IMR-90 (cell line): ENCODE measurements around the gene CNTLN. TPM values are rescaled to one million over a fixed set of nuclear protein-coding genes. Genes with fewer than 3 reads are reported as not detected.
"Not testable (repeated sequence)": the region's sequence is repeated elsewhere in the genome, so short reads cannot be mapped to it uniquely, and the experiment has no call there.

Source experiments
- ATAC-seq: fragments of 200-7000 bp; cut with Tn5 transposase; 2 replicates; pipeline ENCODE4 v1.9.1; 2020; ENCODE audit warnings: low read depth, mild to moderate bottlenecking, moderate library complexity
- BruUV-seq: library from RNA; stranded (reverse); fragments of 400-500 nt; replicated peaks from 2 replicates; lab custom pipeline; 2021; lab: Mats Ljungman, UMichigan
- CTCF ChIA-PET: fragments of 300-600 bp; formaldehyde crosslinking; extraction: SDS; loops from one replicate; lab custom pipeline; 2021; ENCODE audit warnings: antibody characterized with exemption; lab: Yijun Ruan, JAX
- POLR2A ChIA-PET: fragments of 300-600 bp; sonication (Branson Sonifier 250); formaldehyde crosslinking; loops from one replicate; lab custom pipeline; 2022; ENCODE audit warnings: antibody characterized with exemption; ENCODE audit not compliant: unreplicated experiment; lab: Charles Lee
- DNase-seq: peaks from one replicate; pipeline ENCODE4 v3.0.0; 2013
- H2AFZ ChIP-seq: replicated peaks from 2 replicates; pipeline ENCODE3; 2013; ENCODE audit warnings: low read length, mild to moderate bottlenecking; ENCODE audit not compliant: poor library complexity
- H2AK5ac ChIP-seq: 2 replicates; pipeline ENCODE4 v1.6.1; 2013; ENCODE audit warnings: low read depth, low read length, inconsistent platforms
- H2AK9ac ChIP-seq: replicated peaks from 2 replicates; pipeline ENCODE3; 2013; ENCODE audit warnings: mild to moderate bottlenecking, low read depth, low read length, moderate library complexity; ENCODE audit not compliant: poor library complexity
- H2BK120ac ChIP-seq: 2 replicates; pipeline ENCODE4 v1.6.1; 2013; ENCODE audit warnings: low read depth, low read length, inconsistent platforms
- H2BK15ac ChIP-seq: 3 replicates; pipeline ENCODE4 v1.6.1; 2013; ENCODE audit warnings: low read depth, low read length, inconsistent platforms
- H2BK20ac ChIP-seq: 2 replicates; pipeline ENCODE4 v1.6.1; 2013; ENCODE audit warnings: low read depth, mild to moderate bottlenecking, inconsistent platforms, low read length, moderate library complexity
- H2BK5ac ChIP-seq: 2 replicates; pipeline ENCODE4 v1.6.1; 2013; ENCODE audit warnings: mild to moderate bottlenecking, low read depth, low read length, inconsistent platforms; ENCODE audit not compliant: poor library complexity, severe bottlenecking
- H3K14ac ChIP-seq: replicated peaks from 2 replicates; pipeline ENCODE4 v1.6.1; 2013; ENCODE audit warnings: low read depth, low read length, inconsistent platforms
- H3K18ac ChIP-seq: 2 replicates; pipeline ENCODE4 v1.6.1; 2013; ENCODE audit warnings: low read depth, low read length, control low read depth
- H3K23ac ChIP-seq: 2 replicates; pipeline ENCODE4 v1.6.1; 2013; ENCODE audit warnings: low read depth, low read length, inconsistent platforms
- H3K27ac ChIP-seq: 2 replicates; pipeline ENCODE4 v1.5.1; 2013; ENCODE audit warnings: mild to moderate bottlenecking, control low read depth, low read length; ENCODE audit not compliant: insufficient read depth
- H3K27me3 ChIP-seq: 2 replicates; pipeline ENCODE4 v1.6.1; 2013; ENCODE audit warnings: low read length; ENCODE audit not compliant: control insufficient read depth, insufficient read depth
- H3K36me3 ChIP-seq: 2 replicates; pipeline ENCODE4 v1.6.1; 2013; ENCODE audit warnings: low read length, mixed read lengths; ENCODE audit not compliant: control insufficient read depth, insufficient read depth
- H3K4ac ChIP-seq: 2 replicates; pipeline ENCODE4 v1.6.1; 2013; ENCODE audit warnings: low read depth, low read length, inconsistent platforms
- H3K4me1 ChIP-seq: 2 replicates; pipeline ENCODE4 v1.6.1; 2013; ENCODE audit warnings: low read length, mixed read lengths; ENCODE audit not compliant: control insufficient read depth, insufficient read depth
- H3K4me2 ChIP-seq: 2 replicates; pipeline ENCODE4 v1.6.1; 2013; ENCODE audit warnings: low read depth, mild to moderate bottlenecking, control low read depth, low read length, moderate library complexity
- H3K4me3 ChIP-seq: 2 replicates; pipeline ENCODE4 v1.5.1; 2013; ENCODE audit warnings: low read depth, mild to moderate bottlenecking, control low read depth, low read length, moderate library complexity; ENCODE audit not compliant: insufficient read depth
- H3K56ac ChIP-seq: 2 replicates; pipeline ENCODE4 v1.6.1; 2013; ENCODE audit warnings: low read length, inconsistent platforms; ENCODE audit not compliant: insufficient read depth; ENCODE audit errors: extremely low read depth
- H3K79me1 ChIP-seq, 2 experiments: 2 replicates each; pipeline ENCODE4 v1.6.1; 2013; ENCODE audit warnings: low read length in 2 of 2, inconsistent platforms in 1 of 2, low read depth in 1 of 2
- H3K9ac ChIP-seq: 2 replicates; pipeline ENCODE4 v1.6.1; 2013; ENCODE audit warnings: low read depth, low read length, control low read depth
- H3K9me1 ChIP-seq: 2 replicates; pipeline ENCODE4 v1.6.1; 2013; ENCODE audit warnings: low read length, inconsistent platforms; ENCODE audit not compliant: insufficient read depth
- H3K9me3 ChIP-seq: 2 replicates; pipeline ENCODE4 v1.6.1; 2013; ENCODE audit warnings: low read length; ENCODE audit not compliant: control insufficient read depth, insufficient read depth
- H4K20me1 ChIP-seq: 2 replicates; pipeline ENCODE4 v1.6.1; 2013; ENCODE audit warnings: low read length, inconsistent platforms; ENCODE audit not compliant: insufficient read depth
- H4K5ac ChIP-seq: 2 replicates; pipeline ENCODE4 v1.6.1; 2013; ENCODE audit warnings: mild to moderate bottlenecking, low read depth, low read length, control low read depth
- H4K8ac ChIP-seq, 2 experiments: 2 replicates each; pipeline ENCODE4 v1.6.1; 2013; ENCODE audit warnings: low read depth in 2 of 2, low read length in 2 of 2, control low read depth in 1 of 2, inconsistent platforms in 1 of 2
- H4K91ac ChIP-seq: 2 replicates; pipeline ENCODE4 v1.6.1; 2013; ENCODE audit warnings: low read depth, low read length, inconsistent platforms; ENCODE audit not compliant: insufficient read depth
- CTCF ChIP-seq: conservative IDR thresholded peaks from 2 replicates; pipeline ENCODE4 v1.5.1; 2012; ENCODE audit warnings: mild to moderate bottlenecking, low read depth, low read length, improper control_type of control experiment
- MAFK ChIP-seq: IDR thresholded peaks from 2 replicates; pipeline ENCODE4 v1.6.1; 2012; ENCODE audit warnings: low read depth, low read length, improper control_type of control experiment
- RCOR1 ChIP-seq: IDR thresholded peaks from 2 replicates; pipeline ENCODE4 v1.6.1; 2012; ENCODE audit warnings: mild to moderate bottlenecking, low read length, improper control_type of control experiment; ENCODE audit not compliant: insufficient replicate concordance
- WGBS, 2 experiments: methylation state at CpG; one replicate each; pipeline versions ENCODE4 v1.1.5 to v1.1.7; 2013; ENCODE audit warnings: missing lambda C conversion rate in 2 of 2; ENCODE audit not compliant: insufficient read length in 1 of 2; ENCODE audit errors: extremely low coverage in 2 of 2; 5-methylcytosine and 5-hydroxymethylcytosine counted together
- dilution Hi-C: fragments of 300-500 bp; cut with HindIII; formaldehyde crosslinking; loops from one replicate; pipeline ENCODE4 v1.14.3; 2018; ENCODE audit warnings: low sequenced_read_pairs; ENCODE audit not compliant: unreplicated experiment
- in situ Hi-C: fragments of 300-500 bp; cut with MboI; formaldehyde crosslinking; loops from 3 replicates; pipeline ENCODE4 v1.14.3; 2019; ENCODE audit warnings: low sequenced_read_pairs, inconsistent platforms, mixed read lengths
- intact Hi-C: fragments of 100-400 bp; cut with micrococcal nuclease; formaldehyde crosslinking; loops from 2 replicates; pipeline ENCODE4 v1.10.0; 2022
- polyA plus RNA-seq, 3 experiments: library from polyadenylated mRNA; depleted of rRNA; stranded (reverse); fragments of >200 nt; gene quantifications; 2 replicates each; pipeline ENCODE4 v1.2.3, GENCODE V29; 2012; ENCODE audit warnings: low replicate concordance in 1 of 3
- total RNA-seq: library from RNA; depleted of rRNA; stranded (reverse); fragments of >200 nt; gene quantifications from 2 replicates; pipeline ENCODE4 v1.2.3, GENCODE V29; 2012

CNTLN gene
- total and polyA plus RNA-seq, 2 of the 4 experiments (the other 2 are of a cell fraction): 3.8 to 5.9 TPM

GRCh38 chr9:17437813-17438212 lies 303.0 kb downstream of the CNTLN start:
- no peaks in the 10 kb centered on the region for H3K9me1 ChIP-seq
- no TSS peak for BruUV-seq
- H3K9me3 ChIP-seq: peaks cover 2% of the 10 kb centered on the region; the same call in 1 of the 2 replicates
- H2AFZ ChIP-seq: no peak overlapping the region
- H3K4me2 ChIP-seq: no peak overlapping the region
- H2BK15ac ChIP-seq: no peak overlapping the region
- dilution Hi-C loops (no loop called here), intact Hi-C loops (no loop called here), in situ Hi-C loops (no loop called here)
- DNase-seq (no peak), ATAC-seq (no peak)
- H2AK9ac ChIP-seq: no peak overlapping the region
- no peak overlapping the region for H2BK120ac ChIP-seq
- no peaks in the 10 kb centered on the region for H3K27me3 ChIP-seq
- H3K4ac ChIP-seq: no peak overlapping the region
- H3K9ac ChIP-seq: no peak overlapping the region
- no peak overlapping the region for H3K23ac ChIP-seq
- no peak overlapping the region for H4K8ac ChIP-seq
- H3K79me1 ChIP-seq: no peaks in the 10 kb centered on the region
- no peak overlapping the region for H2AK5ac ChIP-seq
- ChIA-PET CTCF (no interaction called here), POLR2A (no interaction called here)
- WGBS, 2 experiments: 100% methylated on average over 1 of the region's 2 CpGs; no CpG with 5 or more reads in 1 of the 2 experiments
- no peak overlapping the region for H4K5ac ChIP-seq
- H4K91ac ChIP-seq: no peak overlapping the region
- H3K4me1 ChIP-seq: no peaks in the 10 kb centered on the region
- H3K27ac ChIP-seq: no peak overlapping the region
- no peak overlapping the region for H3K56ac ChIP-seq
- 0 out of 2 replicates have a peak, but pooled peaks cover 2% of the 10 kb centered on the region for H3K36me3 ChIP-seq
- H2BK20ac ChIP-seq: no peak overlapping the region
- H2BK5ac ChIP-seq: no peak overlapping the region
- H3K14ac ChIP-seq: no peak overlapping the region
- no peak overlapping the region for H3K4me3 ChIP-seq
- TF ChIP-seq RCOR1 (no peak), CTCF (no peak), MAFK (peak; percentile 54)
- H3K18ac ChIP-seq: no peak overlapping the region
- no peaks in the 10 kb centered on the region for H4K20me1 ChIP-seq

DNA sequence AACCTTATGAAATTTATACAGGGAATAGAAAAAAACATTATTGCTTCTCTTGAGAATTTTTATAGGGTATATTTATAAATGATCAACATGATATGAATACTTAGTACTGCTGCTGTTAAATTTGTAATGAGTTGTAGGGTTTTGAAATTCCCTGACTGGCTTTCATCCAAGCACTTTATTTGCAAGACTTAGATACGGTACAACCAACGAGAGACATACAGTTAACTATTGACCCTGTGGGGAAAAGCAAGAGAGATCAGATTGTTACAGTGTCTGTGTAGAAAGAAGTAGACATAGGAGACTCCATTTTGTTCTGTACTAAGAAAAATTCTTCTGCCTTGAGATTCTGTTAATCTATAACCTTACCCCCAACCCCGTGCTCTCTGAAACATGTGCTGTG lies 310.3 kb downstream of the CNTLN start:
- H4K5ac ChIP-seq, H3K14ac ChIP-seq, H4K91ac ChIP-seq, H3K4me2 ChIP-seq, H3K79me1 ChIP-seq, H3K9me1 ChIP-seq, H3K27ac ChIP-seq, H3K23ac ChIP-seq, ATAC-seq, H2BK120ac ChIP-seq, H2BK15ac ChIP-seq, intact Hi-C loops, in situ Hi-C loops, H3K9me3 ChIP-seq, H2AK9ac ChIP-seq, H3K27me3 ChIP-seq, H3K4me1 ChIP-seq, H2BK20ac ChIP-seq, H3K56ac ChIP-seq, H3K18ac ChIP-seq, H3K9ac ChIP-seq, dilution Hi-C loops, POLR2A ChIA-PET, BruUV-seq, H3K36me3 ChIP-seq, H4K8ac ChIP-seq, H4K20me1 ChIP-seq, H3K4me3 ChIP-seq, H2AFZ ChIP-seq, DNase-seq, H2AK5ac ChIP-seq, CTCF ChIA-PET, H2BK5ac ChIP-seq, H3K4ac ChIP-seq: not testable (repeated sequence)
- WGBS, 2 experiments: no CpG with 5 or more reads among the region's 3 CpGs
